ENCODE results near the gene KIZ.
A peak's percentile ranks its signal among the peaks of the same experiment; 100 is the strongest.

Gene KIZ

DNA sequence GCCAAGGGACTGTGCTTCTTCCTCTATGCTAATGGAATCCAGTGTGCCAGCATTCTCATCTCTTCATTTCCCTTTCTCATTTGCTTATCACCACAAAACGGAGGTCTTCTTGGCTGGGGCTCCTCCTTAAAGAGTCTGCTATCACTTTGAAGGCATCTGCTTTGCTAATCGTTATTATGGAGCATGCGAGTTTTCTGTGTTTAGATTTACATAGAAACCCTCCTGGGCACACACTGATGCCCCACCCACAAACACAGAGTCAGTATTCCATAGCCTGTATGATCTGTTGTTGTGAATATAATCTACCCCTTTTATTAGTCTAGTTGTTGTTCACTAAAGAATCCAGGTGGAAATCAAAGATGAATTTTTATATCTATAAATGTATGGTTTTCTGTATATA lies 93.8 kb downstream of the KIZ start:
- in situ Hi-C loops (cut with MboI; ENCODE audit: low sequenced_read_pairs, unreplicated experiment) = no loop called here
- no peak for DNase-seq (ENCODE audit: low spot score)
- TF ChIP-seq, protein P1, sequence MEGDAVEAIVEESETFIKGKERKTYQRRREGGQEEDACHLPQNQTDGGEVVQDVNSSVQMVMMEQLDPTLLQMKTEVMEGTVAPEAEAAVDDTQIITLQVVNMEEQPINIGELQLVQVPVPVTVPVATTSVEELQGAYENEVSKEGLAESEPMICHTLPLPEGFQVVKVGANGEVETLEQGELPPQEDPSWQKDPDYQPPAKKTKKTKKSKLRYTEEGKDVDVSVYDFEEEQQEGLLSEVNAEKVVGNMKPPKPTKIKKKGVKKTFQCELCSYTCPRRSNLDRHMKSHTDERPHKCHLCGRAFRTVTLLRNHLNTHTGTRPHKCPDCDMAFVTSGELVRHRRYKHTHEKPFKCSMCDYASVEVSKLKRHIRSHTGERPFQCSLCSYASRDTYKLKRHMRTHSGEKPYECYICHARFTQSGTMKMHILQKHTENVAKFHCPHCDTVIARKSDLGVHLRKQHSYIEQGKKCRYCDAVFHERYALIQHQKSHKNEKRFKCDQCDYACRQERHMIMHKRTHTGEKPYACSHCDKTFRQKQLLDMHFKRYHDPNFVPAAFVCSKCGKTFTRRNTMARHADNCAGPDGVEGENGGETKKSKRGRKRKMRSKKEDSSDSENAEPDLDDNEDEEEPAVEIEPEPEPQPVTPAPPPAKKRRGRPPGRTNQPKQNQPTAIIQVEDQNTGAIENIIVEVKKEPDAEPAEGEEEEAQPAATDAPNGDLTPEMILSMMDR (IDR thresholded peaks at IDR 0.05; ENCODE audit: borderline replicate concordance, control extremely low read depth, extremely low read depth, insufficient read depth, missing control alignments) = no peak

DNA sequence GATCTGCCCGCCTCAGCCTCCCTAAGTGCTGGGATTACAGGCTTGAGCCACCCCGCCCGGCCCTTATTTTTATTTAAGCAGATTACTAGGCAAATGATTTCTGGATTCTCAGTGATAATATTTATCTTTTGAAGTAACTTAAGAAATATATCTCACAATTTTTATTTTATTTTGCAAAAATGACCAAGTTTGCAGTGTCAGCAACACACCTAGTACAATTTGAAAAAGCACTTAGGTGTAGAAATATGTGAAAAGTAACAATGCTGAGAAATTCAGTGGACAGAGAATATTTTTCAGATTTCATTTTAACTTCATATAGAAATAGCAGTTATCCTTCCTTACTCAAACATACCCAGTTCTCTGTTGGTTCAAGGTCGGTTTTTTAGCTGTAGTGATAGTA lies 98.3 kb downstream of the KIZ start:
- TF ChIP-seq, protein P1 (IDR thresholded peaks at IDR 0.05; ENCODE audit: borderline replicate concordance, control extremely low read depth, extremely low read depth, insufficient read depth, missing control alignments) = no peak
- DNase-seq (ENCODE audit: low spot score) = no peak
- in situ Hi-C loops (cut with MboI; ENCODE audit: low sequenced_read_pairs, unreplicated experiment) = no loop called here

DNA sequence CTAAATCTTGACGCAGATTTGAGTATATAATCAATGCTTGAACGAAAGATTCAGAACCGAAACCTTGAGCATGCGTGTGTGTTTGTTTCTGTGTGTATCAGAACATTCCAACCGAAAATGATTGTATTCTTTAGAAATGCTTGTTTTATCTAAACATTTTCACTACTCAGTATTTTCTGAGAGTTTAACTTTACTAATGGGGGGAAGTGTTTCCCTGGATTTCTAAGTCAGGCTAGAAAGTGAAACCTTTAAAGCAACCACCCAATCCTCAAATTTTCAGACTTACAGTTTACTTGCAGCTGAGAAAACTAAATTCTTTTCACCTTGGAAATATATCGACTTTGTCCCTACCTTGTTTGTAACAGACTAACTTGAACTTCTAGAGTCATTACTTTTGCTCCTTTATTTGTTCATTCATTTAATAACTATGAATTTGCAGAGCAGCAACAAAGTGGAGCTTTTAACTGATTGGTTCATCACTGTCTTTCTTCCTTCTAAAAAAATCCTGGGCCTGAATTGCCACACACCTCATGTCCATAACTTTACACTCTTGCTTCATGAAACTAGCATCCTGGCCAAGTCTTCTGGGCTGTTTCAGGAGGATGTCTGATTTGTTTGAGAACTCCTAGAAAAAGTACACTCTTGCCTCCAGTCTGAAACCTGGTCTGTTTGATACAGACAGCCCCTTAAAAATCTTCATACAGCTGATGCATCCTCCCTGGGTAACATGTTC lies 99.5 kb downstream of the KIZ start:
- TF ChIP-seq, protein P1 (IDR thresholded peaks at IDR 0.05; ENCODE audit: borderline replicate concordance, control extremely low read depth, extremely low read depth, insufficient read depth, missing control alignments) = no peak
- in situ Hi-C loops (cut with MboI; ENCODE audit: low sequenced_read_pairs, unreplicated experiment) = loop anchor here (25.0 kb wide), 1 partner anchor 363 kb away; no protein-coding TSS in a partner anchor
- DNase-seq (ENCODE audit: low spot score) = no peak

DNA sequence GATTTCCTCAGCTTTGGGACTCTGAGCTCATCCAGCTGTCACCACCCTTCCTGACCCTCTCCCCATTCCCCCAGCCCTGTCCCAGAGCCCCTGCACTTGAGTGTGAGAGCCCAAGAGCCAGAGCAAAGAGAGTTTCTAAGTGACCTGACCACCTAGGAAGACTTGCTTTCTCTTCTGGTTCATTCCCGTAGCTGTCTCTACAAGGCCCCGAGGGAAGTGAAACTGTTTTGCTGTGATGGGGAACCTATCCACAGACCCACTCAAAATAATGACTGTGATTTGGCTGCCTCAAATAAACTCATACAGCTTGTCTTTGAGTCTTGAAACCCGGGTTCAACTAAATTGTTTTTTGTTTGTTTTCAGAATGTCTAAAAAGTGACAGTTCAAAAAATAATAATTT lies 102.6 kb downstream of the KIZ start:
- TF ChIP-seq, protein P1 (IDR thresholded peaks at IDR 0.05; ENCODE audit: borderline replicate concordance, control extremely low read depth, extremely low read depth, insufficient read depth, missing control alignments) = no peak
- peak; percentile 45 for DNase-seq (ENCODE audit: low spot score)
- in situ Hi-C loops (cut with MboI; ENCODE audit: low sequenced_read_pairs, unreplicated experiment) = loop anchor here (25.0 kb wide), 1 partner anchor 366 kb away; no protein-coding TSS in a partner anchor

DNA sequence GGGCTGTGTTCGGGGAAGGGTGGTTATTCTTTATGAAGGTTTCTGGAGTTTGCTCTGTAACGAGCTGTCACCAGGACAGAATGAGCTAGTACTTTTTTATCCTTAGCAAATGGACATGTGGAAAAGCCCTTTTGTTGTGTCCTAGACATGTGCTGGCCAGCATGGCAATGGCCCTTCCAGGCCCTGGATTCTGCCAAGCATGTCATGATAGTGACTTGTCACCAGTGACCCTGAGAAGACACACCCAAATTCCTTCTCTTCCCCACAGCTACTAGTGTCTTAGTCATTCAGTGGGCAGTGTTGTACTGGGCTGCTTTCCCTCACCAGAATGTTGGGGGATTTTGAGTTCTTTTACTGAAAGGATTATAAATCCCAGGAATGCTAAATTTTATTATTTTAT lies 103.3 kb downstream of the KIZ start:
- no peak for DNase-seq (ENCODE audit: low spot score)
- in situ Hi-C loops (cut with MboI; ENCODE audit: low sequenced_read_pairs, unreplicated experiment) = loop anchor here (25.0 kb wide), 1 partner anchor 367 kb away; no protein-coding TSS in a partner anchor
- TF ChIP-seq, protein P1 (IDR thresholded peaks at IDR 0.05; ENCODE audit: borderline replicate concordance, control extremely low read depth, extremely low read depth, insufficient read depth, missing control alignments) = no peak

DNA sequence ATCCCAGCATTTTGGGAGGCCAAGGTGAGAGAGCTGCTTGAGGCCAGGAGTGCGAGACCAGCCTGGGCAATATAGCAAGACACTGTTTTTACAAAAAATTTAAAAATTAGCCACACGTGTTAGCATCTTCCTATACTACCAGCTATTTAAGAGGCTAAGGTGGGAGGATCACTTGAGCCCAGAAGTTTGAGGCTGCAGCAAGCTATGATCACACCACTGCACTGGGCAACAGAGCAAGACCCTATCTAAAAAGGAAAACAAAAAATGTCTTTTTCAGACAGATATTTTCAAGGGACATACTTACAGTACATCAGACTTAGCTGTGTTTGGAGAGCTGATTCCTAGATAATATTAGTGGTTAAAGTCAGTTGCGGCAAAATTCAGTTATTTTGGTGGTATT lies 104.3 kb downstream of the KIZ start:
- in situ Hi-C loops (cut with MboI; ENCODE audit: low sequenced_read_pairs, unreplicated experiment) = loop anchor here (25.0 kb wide), 1 partner anchor 368 kb away; no protein-coding TSS in a partner anchor
- no peak for DNase-seq (ENCODE audit: low spot score)
- TF ChIP-seq, protein P1 (IDR thresholded peaks at IDR 0.05; ENCODE audit: borderline replicate concordance, control extremely low read depth, extremely low read depth, insufficient read depth, missing control alignments) = no peak

All from GM13976 (cell line).